H1 (cell line): ENCODE data around the gene SAMD14. TPM values are rescaled to one million over a fixed set of nuclear protein-coding genes. Genes with fewer than 3 reads are reported as not detected.

ENCODE experiments used
- CTCF ChIA-PET: fragments of 300-600 bp; sonication (Branson Sonifier 250); formaldehyde crosslinking; loops from one replicate; lab custom pipeline; 2021; ENCODE audit not compliant: partially characterized antibody; lab: Charles Lee
- POLR2A ChIA-PET: fragments of 300-600 bp; sonication (Branson Sonifier 250); formaldehyde crosslinking; loops from one replicate; lab custom pipeline; 2021; ENCODE audit warnings: inconsistent platforms; ENCODE audit not compliant: partially characterized antibody; lab: Charles Lee
- DNase-seq, 2 experiments: peaks; one replicate each; pipeline versions ENCODE4 v3.0.0 to v3.0.0-alpha.2; 2010 to 2022; ENCODE audit warnings: low spot score in 2 of 2, low read depth in 1 of 2, mixed read lengths in 1 of 2
- FAIRE-seq: peaks from 2 replicates; lab custom pipeline; 2011; peaks lifted over from hg19 to GRCh38; lab: Jason Lieb, UNC
- H2AFZ ChIP-seq: 2 replicates; pipeline ENCODE4 v1.8.1; 2012; ENCODE audit warnings: low read length, inconsistent platforms
- H2AK5ac ChIP-seq: 2 replicates; pipeline ENCODE4 v1.6.1; 2013; ENCODE audit warnings: low read depth, low read length
- H2BK120ac ChIP-seq: replicated peaks from 2 replicates; pipeline ENCODE3; 2013; ENCODE audit warnings: low read depth, low read length, inconsistent platforms
- H2BK12ac ChIP-seq: 2 replicates; pipeline ENCODE4 v1.6.1; 2013; ENCODE audit warnings: low read depth, low read length
- H2BK15ac ChIP-seq: 2 replicates; pipeline ENCODE4 v1.6.1; 2013; ENCODE audit warnings: low read length
- H2BK20ac ChIP-seq: 2 replicates; pipeline ENCODE4 v1.6.1; 2013; ENCODE audit warnings: low read length
- H2BK5ac ChIP-seq: 2 replicates; pipeline ENCODE4 v1.6.1; 2013; ENCODE audit warnings: low read depth, low read length
- H3K14ac ChIP-seq: 2 replicates; pipeline ENCODE4 v1.6.1; 2013; ENCODE audit warnings: inconsistent platforms; ENCODE audit not compliant: insufficient read length
- H3K18ac ChIP-seq: 2 replicates; pipeline ENCODE4 v1.6.1; 2013; ENCODE audit warnings: low read length; ENCODE audit errors: extremely low read depth
- H3K23ac ChIP-seq: 2 replicates; pipeline ENCODE4 v1.6.1; 2013; ENCODE audit warnings: inconsistent platforms; ENCODE audit not compliant: insufficient read length
- H3K23me2 ChIP-seq: 2 replicates; pipeline ENCODE4 v1.6.1; 2013; ENCODE audit warnings: low read depth, low read length
- H3K27ac ChIP-seq: 2 replicates; pipeline ENCODE4 v1.6.1; 2011; ENCODE audit warnings: low read depth, low read length, inconsistent platforms
- H3K27me3 ChIP-seq, 4 experiments: replicated peaks in 1 of 4; 1 replicate in 1 of 4; 2 replicates in 3 of 4; pipeline versions ENCODE4 v1.6.1 to v1.8.1; 2011 to 2013; ENCODE audit warnings: low read length in 3 of 4, mild to moderate bottlenecking in 3 of 4, inconsistent platforms in 2 of 4, mixed read lengths in 2 of 4, moderate library complexity in 1 of 4; ENCODE audit not compliant: control insufficient read depth in 3 of 4, insufficient read depth in 3 of 4; ENCODE audit errors: extremely low read depth in 1 of 4
- H3K36me3 ChIP-seq, 4 experiments: 2 replicates each; pipeline versions ENCODE4 v1.6.1 to v1.8.1; 2011 to 2013; ENCODE audit warnings: mild to moderate bottlenecking in 4 of 4, low read length in 3 of 4, moderate library complexity in 2 of 4, control low read depth in 1 of 4, inconsistent platforms in 1 of 4; ENCODE audit not compliant: insufficient read depth in 4 of 4, control insufficient read depth in 2 of 4
- H3K4ac ChIP-seq: replicated peaks from 2 replicates; pipeline ENCODE3; 2013; ENCODE audit warnings: low read length, low read depth, mixed read lengths, inconsistent platforms; ENCODE audit not compliant: insufficient read length
- H3K4me1 ChIP-seq, 4 experiments: replicated peaks in 1 of 4; 1 replicate in 1 of 4; 2 replicates in 3 of 4; pipeline versions ENCODE4 v1.6.1 to v1.8.1; 2011 to 2013; ENCODE audit warnings: low read length in 3 of 4, inconsistent platforms in 2 of 4, mixed read lengths in 1 of 4; ENCODE audit not compliant: insufficient read depth in 4 of 4, control insufficient read depth in 3 of 4
- H3K4me2 ChIP-seq, 2 experiments: 2 replicates each; pipeline versions ENCODE4 v1.6.1 to v1.8.1; 2011 to 2013; ENCODE audit warnings: low read depth in 2 of 2, low read length in 2 of 2, control low read depth in 1 of 2, inconsistent platforms in 1 of 2, mild to moderate bottlenecking in 1 of 2; ENCODE audit not compliant: insufficient read depth in 1 of 2
- H3K4me3 ChIP-seq, 4 experiments: fragments of 200-600, 300-600 bp in 1 of 4; sonication (generic), shearing (Covaris generic), sonication (Bioruptor Twin) in 1 of 4; 2 replicates each; pipeline versions ENCODE4 v1.5.1 to v1.8.1; 2011 to 2016; ENCODE audit warnings: low read length in 4 of 4, low read depth in 3 of 4, control low read depth in 2 of 4, inconsistent platforms in 2 of 4, mild to moderate bottlenecking in 2 of 4, mixed read lengths in 1 of 4, moderate library complexity in 1 of 4; ENCODE audit not compliant: insufficient read depth in 2 of 4; ENCODE audit errors: extremely low read depth in 1 of 4
- H3K56ac ChIP-seq: replicated peaks from 2 replicates; pipeline ENCODE3; 2013; ENCODE audit warnings: low read depth, mild to moderate bottlenecking, mixed read lengths, low read length, inconsistent platforms; ENCODE audit not compliant: insufficient read length
- H3K79me1 ChIP-seq: 2 replicates; pipeline ENCODE4 v1.6.1; 2013; ENCODE audit warnings: low read depth, low read length, control low read depth
- H3K79me2 ChIP-seq, 2 experiments: 2 replicates each; pipeline versions ENCODE4 v1.6.1 to v1.8.1; 2012 to 2013; ENCODE audit warnings: low read length in 2 of 2, mild to moderate bottlenecking in 2 of 2, inconsistent platforms in 1 of 2; ENCODE audit not compliant: insufficient read depth in 2 of 2, control insufficient read depth in 1 of 2
- H3K9ac ChIP-seq, 4 experiments: replicated peaks in 1 of 4; 1 replicate in 1 of 4; 2 replicates in 3 of 4; pipeline versions ENCODE4 v1.6.1 to v1.8.1; 2011 to 2013; ENCODE audit warnings: low read depth in 3 of 4, low read length in 3 of 4, control low read depth in 2 of 4, mild to moderate bottlenecking in 2 of 4, moderate library complexity in 2 of 4, inconsistent platforms in 1 of 4; ENCODE audit errors: extremely low read depth in 1 of 4
- H3K9me3 ChIP-seq, 2 experiments: 2 replicates each; pipeline versions ENCODE4 v1.6.1 to v1.8.1; 2012 to 2013; ENCODE audit warnings: mild to moderate bottlenecking in 2 of 2, moderate library complexity in 2 of 2, control low read depth in 1 of 2, inconsistent platforms in 1 of 2, low read depth in 1 of 2, low read length in 1 of 2, mixed read lengths in 1 of 2; ENCODE audit not compliant: insufficient read depth in 2 of 2
- H4K20me1 ChIP-seq, 2 experiments: replicated peaks in 1 of 2; 2 replicates each; pipeline versions ENCODE3 to v1.8.1; 2011 to 2013; ENCODE audit warnings: inconsistent platforms in 2 of 2, low read length in 2 of 2, mild to moderate bottlenecking in 1 of 2; ENCODE audit not compliant: insufficient read depth in 2 of 2, control insufficient read depth in 1 of 2
- H4K5ac ChIP-seq: 2 replicates; pipeline ENCODE4 v1.6.1; 2013; ENCODE audit warnings: low read length, low read depth, mixed read lengths, inconsistent platforms; ENCODE audit not compliant: insufficient read length
- H4K8ac ChIP-seq: 2 replicates; pipeline ENCODE4 v1.8.0; 2013; ENCODE audit warnings: mild to moderate bottlenecking, moderate library complexity, low read length, inconsistent platforms; ENCODE audit not compliant: insufficient read depth; ENCODE audit errors: extremely low read depth
- H4K91ac ChIP-seq: replicated peaks from 2 replicates; pipeline ENCODE3; 2013; ENCODE audit warnings: low read length, mixed read lengths, inconsistent platforms; ENCODE audit not compliant: insufficient read length
- KDM4A ChIP-seq: IDR thresholded peaks from one replicate; pipeline ENCODE4 v1.7.1; 2012; ENCODE audit warnings: low read depth, mild to moderate bottlenecking, moderate library complexity, low read length, inconsistent platforms; ENCODE audit not compliant: severe bottlenecking
- KDM5A ChIP-seq: fragments of 200-600 bp; IDR thresholded peaks from 2 replicates; pipeline ENCODE4 v1.7.1; 2012; ENCODE audit warnings: mild to moderate bottlenecking, low read length, inconsistent platforms, mixed read lengths
- SP2 ChIP-seq: IDR thresholded peaks from 2 replicates; pipeline ENCODE4 v1.6.1; 2012; ENCODE audit warnings: mild to moderate bottlenecking, low read length, inconsistent platforms
- WGBS, 2 experiments: shearing (Covaris generic) in 1 of 2; methylation state at CpG; one replicate each; pipeline versions ENCODE4 v1.1.6 to v1.1.7; 2013 to 2015; ENCODE audit warnings: low lambda C conversion rate in 2 of 2, mixed read lengths in 2 of 2, inconsistent platforms in 1 of 2, low coverage in 1 of 2, missing lambda C conversion rate in 1 of 2; ENCODE audit not compliant: insufficient replicate concordance in 2 of 2, insufficient coverage in 1 of 2, insufficient read length in 1 of 2; ENCODE audit errors: extremely low coverage in 1 of 2, missing lambda C conversion rate in 1 of 2; 5-methylcytosine and 5-hydroxymethylcytosine counted together
- polyA plus RNA-seq, 7 experiments: library from polyadenylated mRNA; depleted of rRNA in 3 of 7; stranded (reverse) in 5 of 7; unstranded in 2 of 7; fragments of >200 nt in 5 of 7; fragments of 200-250 nt in 2 of 7; gene quantifications; 1 replicate in 5 of 7; 2 replicates in 1 of 7; 4 replicates in 1 of 7; pipeline versions ENCODE4 v1.2.1 to v1.2.3, GENCODE V29; 2011 to 2013; ENCODE audit warnings: missing spikeins in 2 of 7, mixed read lengths in 2 of 7
- total RNA-seq: library from RNA; stranded (reverse); fragmentation: NEBNext Ultra II Directional; extraction: Animal tissue kit (Norgen Biotek cat#: 25700); gene quantifications from 2 replicates; pipeline ENCODE4 v1.2.1, GENCODE V29; 2021

Gene SAMD14
- total and polyA plus RNA-seq, 2 of the 8 experiments (the other 6 are each of a cell fraction or from before 2014, with no cell fraction given): 5.7 to 5.8 TPM

DNA sequence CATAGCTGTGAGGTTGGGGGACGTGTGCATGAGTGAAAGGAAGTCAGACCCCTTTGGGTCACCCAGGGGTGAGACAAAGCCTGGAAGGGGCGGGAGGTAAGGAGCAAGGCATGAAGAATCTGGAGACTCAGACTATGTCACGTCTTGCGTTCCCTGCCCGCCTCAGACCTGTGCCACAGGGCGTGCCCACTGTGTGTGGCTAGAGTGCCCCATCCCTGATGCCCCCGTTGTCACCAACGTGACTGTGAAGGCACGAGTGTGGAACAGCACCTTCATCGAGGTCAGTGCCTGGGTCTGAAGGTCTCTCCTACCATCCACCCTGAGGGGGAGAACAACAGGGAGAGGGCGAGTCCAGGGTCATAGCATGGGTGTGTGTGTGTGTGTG, 49.9 kb downstream of the SAMD14 start:
- Histone ChIP-seq H2AK5ac (0 out of 2 replicates have a peak overlapping the region, but pooled peaks have one; percentile 28), H3K18ac (no peak overlapping the region), H3K79me1 (no peaks in the 10 kb centered on the region), H3K23ac (no peak overlapping the region), H4K5ac (no peak overlapping the region), H2AFZ (no peak overlapping the region), H2BK20ac (no peak overlapping the region), H4K20me1 (peaks cover 2 to 8% of the 10 kb centered on the region in 2 experiments), H3K9ac (no peak overlapping the region), H3K79me2 (no peaks in the 10 kb centered on the region), H2BK5ac (no peak overlapping the region), H3K4me1 (peaks cover 0 to 4% (median 3%) of the 10 kb centered on the region in 4 experiments; a peak in 3 of 7 replicates), H2BK120ac (no peak overlapping the region), H3K14ac (no peak overlapping the region), H3K27ac (no peak overlapping the region), H2BK15ac (no peak overlapping the region), H2BK12ac (peak overlapping the region; percentile 27; the same call in 1 of the 2 replicates), H3K4ac (no peak overlapping the region), H3K23me2 (no peaks in the 10 kb centered on the region), H3K4me3 (no peak overlapping the region), H3K27me3 (no peaks in the 10 kb centered on the region; a peak in 2 of 7 replicates), H3K9me3 (no peaks in the 10 kb centered on the region), H3K4me2 (no peak overlapping the region), H3K36me3 (peaks cover 0 to 6% (median 1%) of the 10 kb centered on the region in 4 experiments; a peak in 3 of 8 replicates), H4K91ac (no peak overlapping the region), H3K56ac (no peak overlapping the region), H4K8ac (no peak overlapping the region; the same call in 1 of the 2 replicates)
- no peak for TF ChIP-seq SP2
- TF ChIP-seq KDM5A: no peak
- TF ChIP-seq KDM4A: no peak
- ChIA-PET POLR2A (interaction anchor here (1.0 kb wide), 1 partner anchor 24 kb away, joined by 8 read pairs; the partner anchor contains the start of gene ITGA3), CTCF (interaction anchor here (0.6 to 10.1 kb wide), 28 partner anchors 7 to 1624 kb away, joined by 3 to 169 read pairs (median 3); partner anchors contain the start of gene ITGA3)
- FAIRE-seq (no peak), DNase-seq (no peak)
- 89% methylated on average over 10 of the region's 11 CpGs; no CpG with 5 or more reads in 1 of the 2 experiments for WGBS, 2 experiments
